ENCODE results near the gene UBAP1. TPM values are rescaled to one million over a fixed set of nuclear protein-coding genes. Genes with fewer than 3 reads are reported as not detected.
"Not testable (repeated sequence)": the region's sequence is repeated elsewhere in the genome, so short reads cannot be mapped to it uniquely, and the experiment has no call there.

UBAP1 gene
- total RNA-seq (10 to 100 TPM; 53.8 to 54.1 TPM), polyA plus RNA-seq (ENCODE audit: insufficient read length in 6 of 6) (10 to 100 TPM; 40.5 to 51.8 (median 47.0) TPM)
- long read RNA-seq, donor 1, transcript UBAP1-201 (7 exons, 2,735 nt): major isoform, 8 of 34 reads
- long read RNA-seq, donor 1, partial matches to known transcripts: 24 of 34 reads
- long read RNA-seq, donor 1, other reads (novel, unspliced or antisense): 0 of 34 reads
- long read RNA-seq, donor 2, transcript UBAP1-201 (7 exons, 2,735 nt): major isoform, 7 of 26 reads
- long read RNA-seq, donor 2, partial matches to known transcripts: 18 of 26 reads
- long read RNA-seq, donor 2, other reads (novel, unspliced or antisense): 0 of 26 reads
- long read RNA-seq, donor 3, transcript UBAP1-201 (7 exons, 2,735 nt): major isoform, 7 of 9 reads
- long read RNA-seq, donor 3, partial matches to known transcripts: 0 of 9 reads
- long read RNA-seq, donor 3, other reads (novel, unspliced or antisense): 0 of 9 reads
- long read RNA-seq, donor 4, transcript UBAP1-201 (7 exons, 2,735 nt): major isoform, 10 of 15 reads
- long read RNA-seq, donor 4, partial matches to known transcripts: 1 of 15 reads
- long read RNA-seq, donor 4, other reads (novel, unspliced or antisense): 3 of 15 reads
- long read RNA-seq, donor 5, transcript UBAP1-201 (7 exons, 2,735 nt): major isoform, 6 of 67 reads
- long read RNA-seq, donor 5, partial matches to known transcripts: 60 of 67 reads
- long read RNA-seq, donor 5, other reads (novel, unspliced or antisense): 0 of 67 reads
- long read RNA-seq, donor 6, transcript UBAP1-201 (7 exons, 2,735 nt): major isoform, 8 of 46 reads
- long read RNA-seq, donor 6, partial matches to known transcripts: 37 of 46 reads
- long read RNA-seq, donor 6, other reads (novel, unspliced or antisense): 0 of 46 reads
- long read RNA-seq, donor 7, transcript UBAP1-201 (7 exons, 2,735 nt): major isoform, 6 of 6 reads
- long read RNA-seq, donor 7, partial matches to known transcripts: 0 of 6 reads
- long read RNA-seq, donor 7, other reads (novel, unspliced or antisense): 0 of 6 reads
- long read RNA-seq, donor 8, transcript UBAP1-201 (7 exons, 2,735 nt): major isoform, 14 of 24 reads
- long read RNA-seq, donor 8, partial matches to known transcripts: 9 of 24 reads
- long read RNA-seq, donor 8, other reads (novel, unspliced or antisense): 0 of 24 reads
- long read RNA-seq, donor 9: 0 reads
- long read RNA-seq, donor 10, partial matches to known transcripts: 2 of 5 reads
- long read RNA-seq, donor 10, other reads (novel, unspliced or antisense): 0 of 5 reads
- long read RNA-seq, donor 11, transcript UBAP1-201 (7 exons, 2,735 nt): major isoform, 12 of 36 reads
- long read RNA-seq, donor 11, partial matches to known transcripts: 18 of 36 reads
- long read RNA-seq, donor 11, other reads (novel, unspliced or antisense): 0 of 36 reads
- long read RNA-seq, donor 12, partial matches to known transcripts: 5 of 7 reads
- long read RNA-seq, donor 12, other reads (novel, unspliced or antisense): 0 of 7 reads

GRCh38 chr9:34178436-34179212, at the start of gene UBAP1:
TSS of gene UBAP1 (plus strand) at chr9:34179043. CDS start at chr9:34220915, 41,872 bp downstream.
- H3K27ac ChIP-seq: peak within 1 kb of the TSS; percentile 86 to 94
- ATAC-seq (peak; percentile 97), DNase-seq (peak; percentile 98 to 99 (median 98))
- H3K36me3 ChIP-seq: peaks cover 0 to 6% of the 10 kb centered on the region in 2 donors
- no peaks in the 10 kb centered on the region for H3K9me3 ChIP-seq
- intact Hi-C loops (cut with DNase I): no loop called here
- peak within 1 kb of the TSS; percentile 65 to 85 for H3K4me3 ChIP-seq
- no peaks in the 10 kb centered on the region for H3K27me3 ChIP-seq
- peaks cover 0 to 37% of the 10 kb centered on the region in 2 donors for H3K4me1 ChIP-seq
- TF ChIP-seq CTCF (IDR thresholded peaks at IDR 0.05): peak in 1 of 2 donors; percentile 26

GRCh38 chr9:34131571-34131970, 47.3 kb upstream of the UBAP1 start:
- Histone ChIP-seq H3K27ac (no peak overlapping the region), H3K27me3 (no peaks in the 10 kb centered on the region)

GRCh38 chr9:34133436-34133949, 45.4 kb upstream of the UBAP1 start:
- ATAC-seq (no peak), DNase-seq (no peak)
- Histone ChIP-seq H3K36me3 (no peaks in the 10 kb centered on the region), H3K4me3 (no peak overlapping the region), H3K27ac (no peak overlapping the region), H3K27me3 (no peaks in the 10 kb centered on the region), H3K4me1 (no peaks in the 10 kb centered on the region), H3K9me3 (no peaks in the 10 kb centered on the region)
- TF ChIP-seq CTCF (IDR thresholded peaks at IDR 0.05): no peak
- intact Hi-C loops (cut with DNase I): no loop called here

More at GRCh38 chr9:34131571-34131970, 47.3 kb upstream of the UBAP1 start:
- Histone ChIP-seq H3K36me3 (no peaks in the 10 kb centered on the region), H3K9me3 (no peaks in the 10 kb centered on the region), H3K4me1 (peaks cover 0 to 5% of the 10 kb centered on the region in 2 donors), H3K4me3 (no peak overlapping the region)
- intact Hi-C loops (cut with DNase I): no loop called here
- DNase-seq (no peak), ATAC-seq (no peak)
- no peak for TF ChIP-seq CTCF (IDR thresholded peaks at IDR 0.05)

GRCh38 chr9:34134521-34134920, 44.3 kb upstream of the UBAP1 start:
- Histone ChIP-seq H3K27me3 (no peaks in the 10 kb centered on the region), H3K9me3 (no peaks in the 10 kb centered on the region), H3K27ac (no peak overlapping the region), H3K4me3 (no peak overlapping the region), H3K4me1 (no peaks in the 10 kb centered on the region), H3K36me3 (no peaks in the 10 kb centered on the region)
- no peak for ATAC-seq
- DNase-seq: no peak
- intact Hi-C loops (cut with DNase I): no loop called here
- no peak for TF ChIP-seq CTCF (IDR thresholded peaks at IDR 0.05)

- ATAC-seq; H3K27me3 ChIP-seq; H3K9me3 ChIP-seq; H3K27ac ChIP-seq; H3K4me3 ChIP-seq; DNase-seq; H3K36me3 ChIP-seq; intact Hi-C loops (cut with DNase I): not testable (repeated sequence)
- H3K4me1 ChIP-seq: peaks cover 0 to 16% of the 10 kb centered on the region in 2 donors
Measured at GRCh38 chr9:34138644-34139043, 40.2 kb upstream of the UBAP1 start.

Data from left lung (tissue), 14 donors.